ENCODE measurements around the gene SPATA21. TPM values are rescaled to one million over a fixed set of nuclear protein-coding genes. Genes with fewer than 3 reads are reported as not detected.
A peak's percentile ranks its signal among the peaks of the same experiment; 100 is the strongest.
"Not testable (repeated sequence)": the region's sequence is repeated elsewhere in the genome, so short reads cannot be mapped to it uniquely, and the experiment has no call there.

Gene SPATA21
- total RNA-seq, 2 experiments from 2014 or later, result not detected

- H3K36me3 Mint-ChIP-seq (ENCODE audit: low read depth), result peaks cover 36% of the 10 kb centered on the region
- ChIA-PET CTCF (no interaction called here), POLR2A (no interaction called here)
- peak overlapping the region; percentile 47 for H3K27ac Mint-ChIP-seq
- no peak for DNase-seq
- H3K4me1 Mint-ChIP-seq, result no peaks in the 10 kb centered on the region
- H3K27me3 Mint-ChIP-seq, result no peaks in the 10 kb centered on the region
- no peak overlapping the region for H3K4me3 Mint-ChIP-seq
- H3K9me3 Mint-ChIP-seq, result no peaks in the 10 kb centered on the region
Measured at GRCh38 chr1:16464917-16465625, 27.8 kb upstream of the SPATA21 start.

- POLR2A ChIA-PET, result no interaction called here
- CTCF ChIA-PET, result no interaction called here
- H3K9me3 Mint-ChIP-seq, result no peaks in the 10 kb centered on the region
Measured at GRCh38 chr1:16462773-16463330, 25.6 kb upstream of the SPATA21 start.

GRCh38 chr1:16461681-16462080 lies 24.5 kb upstream of the SPATA21 start:
- ChIA-PET POLR2A (no interaction called here), CTCF (interaction anchor here (0.5 to 0.9 kb wide), 2 partner anchors 8 to 730 kb away, joined by 3 read pairs; no protein-coding TSS in a partner anchor)
- no peak for DNase-seq
- H3K36me3 Mint-ChIP-seq (ENCODE audit: low read depth), result peaks cover 50% of the 10 kb centered on the region
- no peaks in the 10 kb centered on the region for H3K27me3 Mint-ChIP-seq
- H3K9me3 Mint-ChIP-seq, result no peaks in the 10 kb centered on the region
- no peaks in the 10 kb centered on the region for H3K4me1 Mint-ChIP-seq
- H3K4me3 Mint-ChIP-seq, result no peak overlapping the region
- H3K27ac Mint-ChIP-seq, result peak overlapping the region; percentile 20

More at GRCh38 chr1:16462773-16463330, 25.6 kb upstream of the SPATA21 start:
- H3K27me3 Mint-ChIP-seq, result no peaks in the 10 kb centered on the region
- peaks cover 48% of the 10 kb centered on the region for H3K36me3 Mint-ChIP-seq (ENCODE audit: low read depth)
- DNase-seq, result no peak
- no peak overlapping the region for H3K27ac Mint-ChIP-seq
- no peak overlapping the region for H3K4me3 Mint-ChIP-seq
- no peaks in the 10 kb centered on the region for H3K4me1 Mint-ChIP-seq

- no peaks in the 10 kb centered on the region for H3K4me1 Mint-ChIP-seq
- H3K9me3 Mint-ChIP-seq, result no peaks in the 10 kb centered on the region
- DNase-seq, result no peak
- ChIA-PET POLR2A (no interaction called here), CTCF (interaction anchor here (0.7 to 1.1 kb wide), 2 partner anchors 15 to 20 kb away, joined by 3 to 5 read pairs; no protein-coding TSS in a partner anchor)
- peaks cover 54% of the 10 kb centered on the region for H3K36me3 Mint-ChIP-seq (ENCODE audit: low read depth)
- H3K27ac Mint-ChIP-seq, result no peak overlapping the region
- H3K27me3 Mint-ChIP-seq, result no peaks in the 10 kb centered on the region
- no peak overlapping the region for H3K4me3 Mint-ChIP-seq
Measured at GRCh38 chr1:16459352-16459925, 22.2 kb upstream of the SPATA21 start.

GRCh38 chr1:16458831-16459230 lies 21.6 kb upstream of the SPATA21 start:
- Mint-ChIP-seq H3K27me3 (no peaks in the 10 kb centered on the region), H3K36me3 (ENCODE audit: low read depth) (peaks cover 54% of the 10 kb centered on the region), H3K4me1 (no peaks in the 10 kb centered on the region), H3K27ac (no peak overlapping the region), H3K4me3 (no peak overlapping the region), H3K9me3 (no peaks in the 10 kb centered on the region)
- CTCF ChIA-PET, result interaction anchor here (1.1 to 4.4 kb wide), 2 partner anchors 18 to 19 kb away, joined by 5 to 20 read pairs; partner anchors contain the start of gene NECAP2
- POLR2A ChIA-PET, result no interaction called here
- DNase-seq, result no peak

GRCh38 chr1:16456151-16456550 lies 18.9 kb upstream of the SPATA21 start:
- H3K4me1 Mint-ChIP-seq, H3K4me3 Mint-ChIP-seq, H3K9me3 Mint-ChIP-seq, DNase-seq, POLR2A ChIA-PET, H3K27ac Mint-ChIP-seq, H3K27me3 Mint-ChIP-seq: not testable (repeated sequence)
- H3K36me3 Mint-ChIP-seq (ENCODE audit: low read depth), result peaks cover 55% of the 10 kb centered on the region
- CTCF ChIA-PET, result interaction anchor here (4.4 kb wide), 1 partner anchor 16 kb away, joined by 20 read pairs; the partner anchor contains the start of gene NECAP2

- H3K9me3 Mint-ChIP-seq, H3K27me3 Mint-ChIP-seq, DNase-seq, H3K4me1 Mint-ChIP-seq, POLR2A ChIA-PET, H3K4me3 Mint-ChIP-seq, H3K27ac Mint-ChIP-seq: not testable (repeated sequence)
- CTCF ChIA-PET, result interaction anchor here (4.4 kb wide), 1 partner anchor 14 kb away, joined by 20 read pairs; the partner anchor contains the start of gene NECAP2
- H3K36me3 Mint-ChIP-seq (ENCODE audit: low read depth), result peaks cover 58% of the 10 kb centered on the region
Measured at GRCh38 chr1:16454909-16455308, 17.7 kb upstream of the SPATA21 start.

GRCh38 chr1:16451841-16452528 lies 14.8 kb upstream of the SPATA21 start:
- H3K27me3 Mint-ChIP-seq, result no peaks in the 10 kb centered on the region
- peaks cover 71% of the 10 kb centered on the region for H3K36me3 Mint-ChIP-seq (ENCODE audit: low read depth)
- H3K4me1 Mint-ChIP-seq, result peaks cover 18% of the 10 kb centered on the region
- no peak for DNase-seq
- H3K4me3 Mint-ChIP-seq, result no peak overlapping the region
- POLR2A ChIA-PET, result no interaction called here
- H3K9me3 Mint-ChIP-seq, result no peaks in the 10 kb centered on the region
- H3K27ac Mint-ChIP-seq, result peak overlapping the region; percentile 6
- CTCF ChIA-PET, result interaction anchor here (0.9 to 2.1 kb wide), 2 partner anchors 11 kb away, joined by 4 to 7 read pairs; partner anchors contain the start of gene NECAP2

GRCh38 chr1:16450863-16451481 lies 13.7 kb upstream of the SPATA21 start:
- DNase-seq, result no peak
- no peak overlapping the region for H3K27ac Mint-ChIP-seq
- CTCF ChIA-PET, result interaction anchor here (0.9 kb wide), 1 partner anchor 10 kb away, joined by 4 read pairs; the partner anchor contains the start of gene NECAP2
- POLR2A ChIA-PET, result no interaction called here
- no peak overlapping the region for H3K4me3 Mint-ChIP-seq
- no peaks in the 10 kb centered on the region for H3K27me3 Mint-ChIP-seq
- no peaks in the 10 kb centered on the region for H3K9me3 Mint-ChIP-seq
- H3K4me1 Mint-ChIP-seq, result peaks cover 18% of the 10 kb centered on the region
- H3K36me3 Mint-ChIP-seq (ENCODE audit: low read depth), result peaks cover 65% of the 10 kb centered on the region

- H3K9me3 Mint-ChIP-seq, result no peaks in the 10 kb centered on the region
- DNase-seq, result no peak
- CTCF ChIA-PET, result interaction anchor here (0.6 to 1.8 kb wide), 3 partner anchors 9 to 112 kb away, joined by 3 to 15 read pairs (median 3); partner anchors contain the start of gene NECAP2
- no peaks in the 10 kb centered on the region for H3K27me3 Mint-ChIP-seq
- POLR2A ChIA-PET, result no interaction called here
- no peak overlapping the region for H3K4me3 Mint-ChIP-seq
- H3K4me1 Mint-ChIP-seq, result peaks cover 18% of the 10 kb centered on the region
- H3K36me3 Mint-ChIP-seq (ENCODE audit: low read depth), result peaks cover 62% of the 10 kb centered on the region
- H3K27ac Mint-ChIP-seq, result peak overlapping the region; percentile 17
Measured at GRCh38 chr1:16449666-16450065, 12.4 kb upstream of the SPATA21 start.

- H3K4me1 Mint-ChIP-seq, result peaks cover 23% of the 10 kb centered on the region
- H3K27me3 Mint-ChIP-seq, result no peaks in the 10 kb centered on the region
- CTCF ChIA-PET, result interaction anchor here (1.1 to 1.8 kb wide), 2 partner anchors 9 to 31 kb away, joined by 3 to 15 read pairs; partner anchors contain the start of gene NECAP2
- DNase-seq, result no peak
- H3K36me3 Mint-ChIP-seq (ENCODE audit: low read depth), result peaks cover 66% of the 10 kb centered on the region
- no peak overlapping the region for H3K4me3 Mint-ChIP-seq
- POLR2A ChIA-PET, result no interaction called here
- H3K9me3 Mint-ChIP-seq, result no peaks in the 10 kb centered on the region
- peak overlapping the region; percentile 65 for H3K27ac Mint-ChIP-seq
Measured at GRCh38 chr1:16449065-16449464, 11.8 kb upstream of the SPATA21 start.

- Mint-ChIP-seq H3K27me3 (no peaks in the 10 kb centered on the region), H3K4me3 (no peak overlapping the region), H3K4me1 (peaks cover 36% of the 10 kb centered on the region), H3K9me3 (no peaks in the 10 kb centered on the region), H3K27ac (no peak overlapping the region), H3K36me3 (ENCODE audit: low read depth) (peaks cover 72% of the 10 kb centered on the region)
- no peak for DNase-seq
- ChIA-PET CTCF (no interaction called here), POLR2A (no interaction called here)
Measured at GRCh38 chr1:16447641-16448040, 10.4 kb upstream of the SPATA21 start.
